IPS DF 4.7 (cell line): ENCODE measurements around the gene CNPPD1.

Experiments used
- DNase-seq: peaks from one replicate; pipeline ENCODE4 v3.0.0-alpha.2; 2013; ENCODE audit warnings: low spot score; ENCODE audit errors: extremely low read depth

Gene CNPPD1

DNA sequence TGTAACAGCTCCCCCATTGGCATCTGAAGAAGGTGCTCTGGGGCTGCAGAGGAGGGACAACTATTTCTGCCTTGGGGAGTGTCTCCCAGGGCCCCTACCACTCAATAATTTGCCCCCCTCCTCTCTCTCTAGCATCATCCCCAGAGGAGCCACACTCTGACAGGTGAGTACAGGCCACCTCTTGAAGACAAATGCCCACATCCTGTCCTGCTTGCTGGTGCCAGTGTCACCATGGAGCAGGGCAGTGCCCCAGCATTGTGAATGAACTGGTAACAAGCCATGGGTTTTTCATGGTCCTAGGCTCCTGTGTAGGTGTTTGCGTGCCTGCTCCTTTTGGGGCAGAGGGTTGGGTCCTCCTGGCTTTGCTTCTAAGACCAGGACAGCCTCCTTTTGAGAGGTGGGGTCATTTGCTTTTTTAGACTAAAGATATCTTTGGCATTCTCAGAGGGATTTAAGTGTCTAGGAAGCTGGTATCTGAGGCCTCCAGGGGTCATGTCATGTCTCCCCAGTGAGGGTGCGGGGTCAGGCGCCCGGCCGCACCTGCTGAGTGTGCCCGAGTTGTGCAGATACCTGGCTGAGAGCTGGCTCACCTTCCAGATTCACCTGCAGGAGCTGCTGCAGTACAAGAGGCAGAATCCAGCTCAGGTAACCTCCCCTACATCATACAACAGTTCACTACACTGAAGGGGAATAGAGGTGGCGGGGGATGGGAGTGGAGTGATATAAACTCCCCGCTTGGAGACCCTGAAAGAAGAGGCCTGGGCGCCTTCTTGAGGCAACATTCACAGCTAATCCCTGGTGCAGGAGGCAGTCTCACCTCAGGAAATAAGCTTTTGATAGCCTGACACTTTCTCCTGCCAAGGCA is 3.1 kb upstream of the CNPPD1 start:
- DNase-seq, result no peak

DNA sequence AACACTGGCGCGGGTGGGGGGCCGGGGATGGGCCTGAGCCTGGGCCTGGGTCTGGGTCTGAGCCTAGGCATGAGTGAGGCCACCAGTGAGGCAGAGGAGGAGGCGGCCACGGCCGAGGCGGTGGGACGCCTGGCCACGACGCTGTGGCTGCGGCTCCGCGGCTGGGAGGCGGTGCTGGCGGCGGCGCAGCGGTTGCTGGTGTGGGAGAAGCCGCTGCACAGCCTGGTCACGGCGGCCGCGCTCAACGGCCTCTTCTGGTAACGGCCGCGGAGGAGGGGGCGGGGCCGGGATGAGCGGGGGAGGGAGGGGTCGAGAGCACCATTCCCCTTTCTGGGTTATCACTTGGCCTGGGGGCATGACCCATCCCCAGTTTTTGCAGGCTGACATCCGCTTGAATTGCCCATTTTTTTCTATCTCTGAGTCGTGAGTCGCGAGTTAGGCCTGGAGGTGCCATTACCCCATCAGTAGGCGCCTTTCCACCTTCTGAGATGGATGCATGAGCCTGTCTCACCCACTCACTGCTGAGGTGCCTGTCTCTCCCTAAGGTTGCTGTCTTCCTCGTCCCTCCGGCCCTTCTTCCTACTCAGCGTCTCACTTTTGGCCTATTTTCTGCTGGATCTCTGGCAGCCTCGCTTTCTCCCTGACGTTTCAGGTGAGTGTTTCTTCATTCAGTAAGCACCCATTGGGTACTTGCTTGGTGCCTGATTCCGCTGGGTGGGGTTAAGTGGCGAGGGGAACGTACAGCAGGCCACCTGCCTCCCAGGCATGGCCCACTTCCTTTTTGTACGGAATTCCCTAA is 1.9 kb upstream of the CNPPD1 start:
- DNase-seq, result no peak

DNA sequence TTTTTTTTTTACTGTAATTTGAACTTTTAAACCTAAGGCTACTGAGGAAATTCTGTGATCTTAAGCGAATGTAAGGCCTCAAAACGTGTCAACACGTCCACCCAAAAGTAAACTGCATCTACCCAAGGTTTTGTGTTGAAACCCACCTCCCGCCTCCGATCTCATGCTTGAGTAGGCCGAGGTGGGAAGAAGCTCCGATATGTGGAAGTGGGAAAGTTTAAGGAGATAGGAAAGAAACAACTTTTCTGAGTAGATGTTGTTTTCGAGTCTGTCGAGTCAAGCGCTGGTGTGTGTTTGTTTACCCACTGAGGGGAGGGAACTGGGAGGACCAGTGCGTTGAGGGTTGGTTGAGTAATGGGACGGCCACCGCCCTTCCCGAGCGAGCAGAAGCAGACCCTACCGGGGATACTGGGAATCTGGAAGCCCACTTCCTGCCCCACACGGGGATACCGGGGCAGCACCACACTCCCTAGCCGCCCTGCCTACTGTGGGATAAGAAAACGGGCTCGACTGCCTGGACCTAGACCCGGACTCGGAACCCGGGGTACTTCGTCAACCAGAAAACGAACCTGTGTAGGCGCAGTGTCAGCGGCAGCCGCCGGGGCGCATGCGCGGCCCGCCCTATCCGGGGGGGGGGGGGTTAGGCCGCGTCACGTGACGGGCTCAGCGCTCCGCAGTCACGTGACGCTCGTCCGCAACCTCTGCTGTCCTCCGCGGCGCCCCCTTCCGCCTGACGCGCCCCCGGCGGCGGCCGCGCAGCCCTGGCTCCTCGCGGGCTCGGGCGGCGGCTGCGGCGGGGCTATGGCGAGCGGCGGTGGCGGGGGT is 1.0 kb upstream of the CNPPD1 start, which contains the start of gene RETREG2:
Gene RETREG2 (plus strand): TSS at position 724 of the 825 bp plus-strand sequence. CDS start 78 bp downstream, at position 802.
- DNase-seq, result no peak

DNA sequence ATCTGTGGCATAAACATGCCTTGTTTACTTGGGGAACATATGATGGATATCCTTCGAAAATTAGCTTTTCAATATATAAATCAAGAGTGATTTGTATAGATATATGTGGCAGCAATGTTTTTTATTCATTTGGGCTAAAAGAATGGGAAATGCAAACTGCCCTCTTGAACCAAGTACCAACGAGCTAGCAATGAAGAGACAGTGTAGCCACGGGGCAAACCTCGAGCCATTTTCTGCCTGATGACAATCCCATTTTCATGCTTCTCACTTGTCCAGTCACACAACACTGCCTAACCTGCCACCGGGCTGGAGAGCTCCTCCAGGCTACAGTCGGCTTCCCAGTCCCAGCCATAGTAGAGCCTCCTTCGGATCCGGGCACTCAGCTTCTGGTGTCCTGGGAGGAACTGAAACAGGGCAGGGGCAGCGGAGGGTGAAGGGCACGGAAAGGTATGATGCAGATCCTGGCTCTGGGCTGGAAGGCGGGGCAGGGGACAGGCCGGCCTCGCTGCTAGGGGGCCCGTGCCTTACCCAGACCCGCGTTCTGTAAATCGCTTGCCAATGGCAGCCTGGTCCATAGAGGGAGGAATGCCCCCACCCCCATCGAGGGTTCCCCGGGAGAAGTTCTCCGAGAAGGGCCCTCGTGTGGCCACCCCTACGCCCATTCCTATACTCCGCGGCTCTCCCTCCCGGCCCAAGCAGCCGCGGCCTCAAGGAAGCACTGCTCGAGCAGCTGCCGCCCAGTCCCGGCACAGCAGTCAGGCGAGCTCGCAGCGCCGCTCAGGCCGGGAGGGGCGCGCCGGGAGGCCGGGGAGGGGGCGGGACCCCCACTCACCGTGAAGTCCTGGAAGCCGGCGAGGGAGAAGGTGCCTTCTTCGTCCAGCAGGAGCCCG is 552 bp downstream of the CNPPD1 start:
- DNase-seq, result no peak

DNA sequence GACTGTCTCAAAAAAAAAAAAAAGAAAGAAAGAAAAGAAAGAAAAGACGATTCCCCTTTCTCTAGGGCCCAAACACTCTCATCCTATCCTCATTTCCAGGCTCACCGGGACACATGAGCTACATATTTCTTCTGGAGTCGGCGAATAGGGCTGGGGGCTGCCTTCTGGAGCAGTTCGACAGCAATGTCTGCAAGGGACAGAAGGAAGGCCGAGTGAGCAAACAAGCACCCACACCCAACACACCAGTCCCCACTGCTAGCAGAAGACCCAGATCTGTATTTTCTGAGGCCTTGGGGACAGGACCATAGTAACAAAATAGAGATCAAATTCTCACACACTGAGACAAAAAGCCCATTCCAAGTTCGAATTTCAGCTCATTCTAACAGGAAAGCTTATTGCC is 1.2 kb downstream of the CNPPD1 start:
- no peak for DNase-seq

DNA sequence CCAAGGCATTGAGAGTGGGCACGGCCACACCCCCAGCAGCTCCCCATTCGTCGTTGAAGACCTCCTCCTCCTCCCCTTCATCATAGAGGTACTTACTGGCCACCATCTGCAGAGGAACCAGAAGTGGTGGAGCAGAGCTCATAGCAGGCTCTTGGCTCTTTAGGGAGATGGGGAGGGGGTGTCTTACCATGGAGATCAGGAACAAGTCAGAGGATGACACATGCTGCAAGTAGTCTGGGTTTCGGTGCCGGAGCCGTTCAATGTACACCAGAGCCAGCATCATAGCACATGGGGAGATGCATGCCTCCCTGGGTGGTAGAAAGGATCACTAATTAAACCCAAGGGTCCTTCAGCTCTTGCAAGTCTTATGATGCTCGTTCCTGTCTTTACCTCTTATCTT is 1.9 kb downstream of the CNPPD1 start:
- DNase-seq, result no peak

DNA sequence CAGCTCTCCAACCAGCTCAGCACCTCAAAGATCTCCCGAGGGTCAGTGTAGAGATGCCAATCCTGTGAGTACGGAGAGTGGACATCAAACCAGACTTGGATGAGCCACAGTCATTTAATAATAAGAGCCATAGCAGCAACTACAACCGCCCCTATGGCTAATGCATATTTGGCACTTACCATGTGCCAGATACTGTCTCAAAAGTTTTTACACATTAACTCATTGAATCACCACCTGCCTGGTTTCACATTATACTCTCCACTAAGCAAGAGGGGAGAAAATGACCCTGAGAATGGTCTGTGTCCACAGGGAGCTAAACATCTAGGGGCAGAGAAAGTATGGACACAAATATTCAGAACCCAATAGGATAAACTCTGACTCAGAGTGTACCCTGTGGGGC is 2.6 kb downstream of the CNPPD1 start:
- DNase-seq, result no peak

DNA sequence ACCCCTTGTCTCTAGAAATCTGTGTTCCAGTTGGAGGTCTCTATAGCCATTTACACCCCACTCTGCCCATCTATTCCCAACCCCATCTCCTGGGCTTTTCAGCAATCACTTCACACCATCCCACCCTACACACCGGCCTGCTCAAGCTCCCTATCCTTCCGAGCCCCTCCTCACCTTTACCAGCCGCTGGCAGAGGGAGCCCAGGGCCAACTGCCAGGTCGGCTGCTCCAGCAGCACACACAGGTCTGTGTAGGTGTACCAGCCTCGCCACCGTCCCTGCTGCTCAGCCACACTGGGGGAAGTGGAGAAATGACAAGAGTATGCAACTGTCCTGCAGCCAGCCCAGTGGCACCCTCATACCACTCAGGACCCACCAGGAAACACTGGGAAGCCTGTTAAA is 3.5 kb downstream of the CNPPD1 start:
- no peak for DNase-seq

DNA sequence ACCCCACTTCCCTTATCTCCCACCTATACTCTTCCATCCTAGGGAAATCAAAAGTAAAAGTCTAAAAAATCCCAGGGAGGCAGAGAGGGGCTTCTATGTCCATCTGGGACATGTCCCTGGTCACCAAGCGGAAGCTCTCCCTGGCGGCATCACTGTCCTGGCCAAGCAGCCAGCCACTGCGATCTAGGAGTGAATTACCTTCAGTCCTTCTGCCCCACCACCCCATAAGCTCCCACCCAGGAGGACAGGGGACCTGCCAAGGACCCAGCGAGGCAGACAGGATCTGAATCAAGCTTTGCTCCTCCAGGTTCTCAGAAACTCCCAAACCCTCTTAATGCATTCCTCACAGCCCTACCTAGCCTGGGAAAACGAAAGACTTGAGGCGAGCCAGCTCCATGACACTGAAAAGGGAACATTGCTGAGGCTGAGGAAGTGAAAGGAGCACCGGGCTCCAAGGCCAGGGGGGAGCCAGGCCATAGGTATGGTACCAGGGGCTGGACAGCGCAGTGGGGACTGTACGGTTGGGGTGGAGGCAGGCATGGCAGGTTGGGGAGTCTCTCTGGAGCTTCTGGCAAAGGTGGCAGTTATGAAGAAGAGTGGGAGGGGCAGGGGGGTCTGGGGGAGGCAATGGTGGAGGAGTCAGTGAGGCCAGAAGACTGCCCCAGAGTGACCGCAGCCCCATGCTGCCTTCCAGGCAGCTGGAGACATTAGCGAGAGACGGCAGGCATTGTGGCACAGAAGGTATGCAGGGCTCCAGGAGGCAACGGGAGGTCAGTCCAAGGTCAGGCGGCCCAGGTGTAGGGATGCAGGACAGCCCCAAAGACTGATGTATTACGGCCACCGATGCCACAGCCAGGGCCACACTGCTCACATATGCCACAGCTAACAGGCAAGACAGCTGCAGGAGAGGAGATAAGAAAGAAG is 4.2 kb downstream of the CNPPD1 start:
- no peak for DNase-seq

DNA sequence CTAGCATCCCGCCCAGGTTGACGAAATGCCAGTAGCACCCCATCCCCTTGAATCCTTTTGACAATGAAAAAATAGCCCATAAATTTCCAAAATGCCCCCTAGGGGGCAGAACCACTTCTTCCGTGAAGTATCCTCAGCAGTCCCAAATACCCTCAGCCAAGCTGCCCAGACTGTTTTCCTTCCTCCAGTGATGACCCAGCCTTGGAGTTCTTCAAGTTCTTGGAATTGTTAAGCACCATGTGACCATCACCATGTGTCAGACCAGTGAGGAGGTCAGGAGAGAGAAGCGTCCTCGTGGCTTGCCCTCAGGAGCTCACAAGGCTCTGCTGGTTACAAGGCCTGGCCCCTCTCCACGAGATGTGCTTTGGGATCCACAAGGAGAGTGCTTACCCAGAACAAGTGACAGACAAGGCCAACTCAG is 5.5 kb downstream of the CNPPD1 start:
- no peak for DNase-seq

DNA sequence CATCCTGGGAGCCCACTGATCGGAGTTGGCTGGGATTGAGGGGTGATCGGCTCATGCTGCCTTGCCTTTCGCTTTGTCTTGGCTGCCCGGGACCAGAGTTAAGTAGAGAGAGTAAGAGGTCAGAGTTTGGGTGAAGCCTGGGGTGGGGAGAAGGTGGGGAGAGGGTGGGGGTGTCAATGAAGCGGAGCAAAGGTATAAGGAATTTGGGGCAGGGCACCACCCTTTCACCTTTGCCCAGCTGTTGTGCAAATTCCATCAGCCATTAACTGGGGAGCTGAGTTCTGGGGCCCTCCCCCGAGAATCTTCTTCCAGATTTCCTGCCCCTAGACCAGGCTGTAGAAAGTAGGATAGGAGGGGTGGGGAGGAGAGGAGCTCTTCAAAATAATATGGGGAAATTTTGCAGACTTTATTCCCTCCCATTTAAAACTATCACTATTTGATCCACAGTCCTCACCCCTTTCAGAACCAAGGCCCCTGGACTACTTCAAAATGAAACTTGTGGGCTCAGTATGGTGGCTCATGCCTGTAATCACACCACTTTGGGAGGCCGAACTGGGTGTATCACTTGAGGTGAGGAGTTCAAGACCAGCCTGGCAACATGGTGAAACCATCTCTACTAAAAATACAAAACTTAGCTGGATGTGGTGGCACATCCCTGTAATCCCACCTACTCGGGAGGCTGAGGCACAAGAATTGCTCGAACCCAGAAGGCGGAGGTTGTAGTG is 6.6 kb downstream of the CNPPD1 start, which contains the start of gene SLC23A3:
Gene SLC23A3 (minus strand): TSS at position 100 of the 725 bp plus-strand sequence. CDS start 45 bp downstream, at position 55.
- no peak for DNase-seq

DNA sequence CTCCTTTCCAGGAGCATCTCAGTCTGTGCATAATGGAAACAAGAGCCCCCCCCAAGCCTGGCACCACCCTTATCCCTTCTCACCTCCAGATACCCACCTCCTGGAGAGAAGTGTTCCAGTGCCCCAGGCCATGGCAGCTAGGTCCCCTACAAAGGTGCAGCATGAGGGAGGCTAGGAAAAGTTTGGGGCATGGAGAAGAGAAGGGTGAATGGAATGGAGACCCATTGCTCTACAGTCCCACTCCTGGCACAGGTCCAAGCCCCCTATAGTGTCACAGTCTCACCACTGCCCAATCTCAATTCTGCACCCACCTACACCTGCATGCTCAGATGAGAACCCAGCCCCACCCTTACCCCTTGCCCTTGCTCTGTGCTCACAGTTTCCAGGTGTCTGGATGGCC is 7.8 kb downstream of the CNPPD1 start:
- no peak for DNase-seq

DNA sequence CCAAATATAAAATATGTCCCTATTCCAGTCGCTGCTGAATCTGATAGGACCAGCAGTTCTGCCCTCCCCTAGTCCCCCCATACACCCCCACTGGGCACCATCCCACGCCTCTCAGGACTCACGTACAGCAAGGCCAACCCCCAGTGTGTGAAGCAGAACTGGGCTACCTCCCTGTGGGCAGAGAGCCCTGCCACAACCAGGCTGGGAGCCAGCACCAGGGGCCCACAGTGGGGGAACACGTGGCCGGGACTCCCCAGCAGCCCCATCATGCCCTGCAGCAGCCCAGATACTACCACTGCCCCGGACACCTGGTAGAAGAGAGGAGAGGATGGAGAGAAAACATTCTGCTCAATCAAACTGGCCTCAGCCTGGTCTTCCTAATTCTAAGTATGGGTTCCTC is 8.2 kb downstream of the CNPPD1 start:
- no peak for DNase-seq

DNA sequence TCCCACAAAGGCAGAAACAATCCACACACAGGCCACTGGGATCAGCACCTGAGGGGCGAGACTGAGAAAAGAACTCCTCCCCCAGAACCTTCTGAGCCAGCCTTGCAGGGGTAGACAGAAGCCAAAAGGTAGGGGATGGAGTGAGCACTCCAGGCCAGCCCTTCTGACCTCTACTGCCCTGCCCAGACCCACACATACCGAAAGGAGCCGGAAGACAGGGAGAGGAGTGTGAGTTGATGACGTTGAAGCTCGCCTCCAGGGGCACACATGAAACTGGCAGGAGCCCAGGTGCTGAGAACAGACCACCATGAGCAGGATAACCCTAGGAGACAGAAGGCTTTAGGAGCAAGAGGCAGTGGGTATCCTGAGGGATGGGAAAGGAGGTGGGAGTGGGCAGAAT is 8.7 kb downstream of the CNPPD1 start:
- DNase-seq, result no peak

DNA sequence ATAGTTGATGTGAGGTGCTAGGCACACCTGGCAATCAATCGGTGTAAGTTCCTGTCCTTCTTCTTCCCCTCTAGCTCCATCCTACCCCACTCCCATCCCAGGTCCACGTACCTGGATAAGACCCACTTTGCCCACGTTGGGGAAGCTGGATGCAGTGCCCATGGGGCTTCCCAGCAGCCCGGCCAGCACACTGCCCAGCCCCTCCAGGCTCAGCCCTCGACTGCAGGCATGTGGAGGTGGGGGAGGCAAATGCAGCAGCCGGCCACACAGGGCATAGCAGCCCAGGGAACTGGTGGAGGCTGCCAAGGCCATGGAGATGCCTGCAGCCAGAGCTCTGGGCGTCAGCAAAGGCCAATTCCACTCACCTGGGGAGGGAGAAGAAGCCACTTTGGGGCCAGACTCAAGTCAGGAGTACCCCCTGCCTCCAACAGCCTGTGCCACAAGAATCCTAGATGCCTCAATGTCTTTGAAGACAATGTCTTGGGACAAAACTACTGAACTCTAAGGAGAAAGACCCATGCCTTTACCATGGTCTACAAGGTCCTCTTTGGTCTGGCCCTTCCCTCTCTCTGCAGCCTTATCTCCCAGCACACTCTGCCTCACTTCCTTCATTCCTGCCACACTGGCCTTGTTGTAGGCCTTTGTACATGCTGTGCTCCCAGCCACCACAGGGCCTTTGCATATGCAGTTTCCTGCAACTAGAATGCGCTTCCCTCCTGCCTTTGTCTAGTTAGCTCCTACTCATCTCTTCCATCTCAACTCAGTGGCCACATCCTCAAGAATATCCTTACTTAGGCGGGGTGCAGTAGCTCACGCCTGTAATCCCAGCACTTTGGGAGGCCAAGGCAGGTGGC is 11.4 kb downstream of the CNPPD1 start:
- no peak for DNase-seq

DNA sequence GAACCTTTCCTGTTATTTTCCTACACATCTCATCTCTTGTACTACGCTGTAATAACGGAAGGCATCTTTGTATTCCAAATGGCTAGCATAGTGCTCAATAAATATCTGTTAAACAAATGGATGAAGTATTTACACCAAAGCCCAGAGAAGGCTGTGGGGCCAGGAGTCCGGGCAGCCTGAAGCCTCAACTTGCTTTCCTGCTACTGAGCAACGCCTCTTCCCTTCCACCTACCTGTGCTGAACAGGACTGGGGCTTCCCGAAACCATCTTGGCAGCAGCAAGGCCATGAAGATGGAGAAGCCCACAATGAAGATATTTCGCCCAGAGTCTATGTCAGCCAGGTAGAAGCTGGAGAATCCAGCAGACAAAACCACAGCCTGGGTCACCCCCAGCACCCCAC is 13.6 kb downstream of the CNPPD1 start:
- no peak for DNase-seq

DNA sequence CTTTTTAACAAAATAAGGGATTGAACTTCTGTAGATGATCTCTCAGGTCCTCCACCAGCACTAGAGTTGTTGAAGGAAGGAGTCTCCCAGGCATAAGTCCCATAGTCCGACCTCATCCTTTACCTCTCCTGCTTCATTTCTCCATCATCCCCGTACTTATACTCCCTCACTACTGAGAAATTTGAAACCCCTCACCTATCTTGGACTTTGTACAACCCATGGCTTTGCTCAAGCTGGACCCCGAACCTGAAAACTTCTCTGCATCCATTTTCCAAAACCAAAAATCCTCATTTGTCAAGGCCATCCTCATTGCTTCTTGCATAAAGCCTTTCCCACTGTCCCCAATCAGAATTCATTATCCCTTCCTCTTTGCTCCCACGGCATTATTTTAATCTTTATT is 15.6 kb downstream of the CNPPD1 start:
- no peak for DNase-seq
